IMR-90 (cell line): ENCODE results near the gene NUCB1.

Experiments used
- BHLHE40 ChIP-seq: fragments of 150-350 bp; IDR thresholded peaks from 2 replicates; pipeline ENCODE4 v1.6.1; 2016; ENCODE audit warnings: mild to moderate bottlenecking, low read depth, low read length
- CEBPB ChIP-seq: IDR thresholded peaks from 2 replicates; pipeline ENCODE4 v1.6.1; 2012; ENCODE audit warnings: low read depth, low read length, improper control_type of control experiment
- FOS ChIP-seq: fragments of 150-350 bp; IDR thresholded peaks from 2 replicates; pipeline ENCODE4 v1.6.1; 2016; ENCODE audit warnings: low read depth, low read length
- MAFK ChIP-seq: IDR thresholded peaks from 2 replicates; pipeline ENCODE4 v1.6.1; 2012; ENCODE audit warnings: low read depth, low read length, improper control_type of control experiment
- POLR2A ChIP-seq: IDR thresholded peaks from 2 replicates; pipeline ENCODE4 v1.6.1; 2012; ENCODE audit warnings: mild to moderate bottlenecking, low read depth, low read length
- RAD21 ChIP-seq: IDR thresholded peaks from 2 replicates; pipeline ENCODE4 v1.6.1; 2012; ENCODE audit warnings: low read length, improper control_type of control experiment
- RCOR1 ChIP-seq: IDR thresholded peaks from 2 replicates; pipeline ENCODE4 v1.6.1; 2012; ENCODE audit warnings: mild to moderate bottlenecking, low read length, improper control_type of control experiment; ENCODE audit not compliant: insufficient replicate concordance
- RFX5 ChIP-seq: IDR thresholded peaks from 2 replicates; pipeline ENCODE4 v1.8.0; 2012; ENCODE audit warnings: low read depth, mild to moderate bottlenecking, low read length, moderate library complexity
- SMC3 ChIP-seq: fragments of 150-350 bp; IDR thresholded peaks from 2 replicates; pipeline ENCODE4 v1.6.1; 2016; ENCODE audit warnings: low read depth, mild to moderate bottlenecking, antibody characterized with exemption, low read length, moderate library complexity
- TF ChIP-seq, protein P1 (sequence below): conservative IDR thresholded peaks from 2 replicates; pipeline ENCODE4 v1.5.1; 2012; ENCODE audit warnings: mild to moderate bottlenecking, low read depth, low read length, improper control_type of control experiment
- TF ChIP-seq, protein P2 (sequence below): fragments of 150-350 bp; IDR thresholded peaks from 2 replicates; pipeline ENCODE4 v1.6.1; 2017; ENCODE audit warnings: mild to moderate bottlenecking, antibody characterized with exemption, low read length, low read depth

DNA sequence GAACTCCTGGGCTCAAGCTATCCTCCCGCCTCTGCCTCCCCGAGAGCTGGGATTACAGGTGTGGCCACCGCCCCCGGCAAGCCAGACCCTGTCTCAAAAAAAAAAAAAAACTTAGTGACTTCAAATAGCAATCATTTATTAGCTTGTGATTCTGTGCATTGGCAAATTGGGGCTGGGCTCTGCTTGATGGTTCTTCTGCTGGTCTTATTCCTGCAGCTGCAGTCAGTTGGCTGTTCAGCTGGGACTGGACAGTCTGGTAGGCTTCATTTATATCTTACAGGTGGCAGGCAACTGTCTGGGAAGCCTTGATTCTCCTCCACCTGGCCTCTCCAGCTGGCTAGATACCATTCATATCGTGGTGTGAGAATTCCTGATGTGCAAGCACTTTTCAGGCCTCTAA, 40.8 kb downstream of the NUCB1 start:
- TF ChIP-seq BHLHE40 (no peak), POLR2A (no peak), MAFK (no peak), RAD21 (no peak), SMC3 (no peak), RFX5 (no peak), FOS (no peak), RCOR1 (no peak), CEBPB (no peak)
- TF ChIP-seq, protein P1, sequence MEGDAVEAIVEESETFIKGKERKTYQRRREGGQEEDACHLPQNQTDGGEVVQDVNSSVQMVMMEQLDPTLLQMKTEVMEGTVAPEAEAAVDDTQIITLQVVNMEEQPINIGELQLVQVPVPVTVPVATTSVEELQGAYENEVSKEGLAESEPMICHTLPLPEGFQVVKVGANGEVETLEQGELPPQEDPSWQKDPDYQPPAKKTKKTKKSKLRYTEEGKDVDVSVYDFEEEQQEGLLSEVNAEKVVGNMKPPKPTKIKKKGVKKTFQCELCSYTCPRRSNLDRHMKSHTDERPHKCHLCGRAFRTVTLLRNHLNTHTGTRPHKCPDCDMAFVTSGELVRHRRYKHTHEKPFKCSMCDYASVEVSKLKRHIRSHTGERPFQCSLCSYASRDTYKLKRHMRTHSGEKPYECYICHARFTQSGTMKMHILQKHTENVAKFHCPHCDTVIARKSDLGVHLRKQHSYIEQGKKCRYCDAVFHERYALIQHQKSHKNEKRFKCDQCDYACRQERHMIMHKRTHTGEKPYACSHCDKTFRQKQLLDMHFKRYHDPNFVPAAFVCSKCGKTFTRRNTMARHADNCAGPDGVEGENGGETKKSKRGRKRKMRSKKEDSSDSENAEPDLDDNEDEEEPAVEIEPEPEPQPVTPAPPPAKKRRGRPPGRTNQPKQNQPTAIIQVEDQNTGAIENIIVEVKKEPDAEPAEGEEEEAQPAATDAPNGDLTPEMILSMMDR: no peak
- TF ChIP-seq, protein P2, sequence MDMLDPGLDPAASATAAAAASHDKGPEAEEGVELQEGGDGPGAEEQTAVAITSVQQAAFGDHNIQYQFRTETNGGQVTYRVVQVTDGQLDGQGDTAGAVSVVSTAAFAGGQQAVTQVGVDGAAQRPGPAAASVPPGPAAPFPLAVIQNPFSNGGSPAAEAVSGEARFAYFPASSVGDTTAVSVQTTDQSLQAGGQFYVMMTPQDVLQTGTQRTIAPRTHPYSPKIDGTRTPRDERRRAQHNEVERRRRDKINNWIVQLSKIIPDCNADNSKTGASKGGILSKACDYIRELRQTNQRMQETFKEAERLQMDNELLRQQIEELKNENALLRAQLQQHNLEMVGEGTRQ: no peak
